ENCODE results near the gene USP8.

DNA sequence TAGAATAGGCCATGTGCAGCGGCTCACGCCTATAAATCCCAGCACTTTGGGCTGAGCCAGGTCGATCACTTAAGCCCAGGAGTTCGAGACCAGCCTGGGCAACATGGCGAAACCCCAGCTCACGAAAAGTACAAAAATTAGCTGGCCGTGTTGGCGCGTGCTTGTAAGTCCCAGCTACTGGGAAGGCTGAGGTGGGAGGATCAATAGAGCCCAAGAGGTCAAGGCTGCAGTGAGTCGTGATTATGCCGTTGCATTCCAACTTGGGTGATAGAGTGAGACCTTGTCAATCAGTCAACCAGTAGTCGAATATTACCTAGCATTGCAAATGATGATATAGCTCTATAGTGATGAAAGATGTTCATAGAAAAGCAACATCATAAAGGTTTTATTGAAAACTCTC, 51.9 kb downstream of the USP8 start:
- TF ChIP-seq, protein P1, sequence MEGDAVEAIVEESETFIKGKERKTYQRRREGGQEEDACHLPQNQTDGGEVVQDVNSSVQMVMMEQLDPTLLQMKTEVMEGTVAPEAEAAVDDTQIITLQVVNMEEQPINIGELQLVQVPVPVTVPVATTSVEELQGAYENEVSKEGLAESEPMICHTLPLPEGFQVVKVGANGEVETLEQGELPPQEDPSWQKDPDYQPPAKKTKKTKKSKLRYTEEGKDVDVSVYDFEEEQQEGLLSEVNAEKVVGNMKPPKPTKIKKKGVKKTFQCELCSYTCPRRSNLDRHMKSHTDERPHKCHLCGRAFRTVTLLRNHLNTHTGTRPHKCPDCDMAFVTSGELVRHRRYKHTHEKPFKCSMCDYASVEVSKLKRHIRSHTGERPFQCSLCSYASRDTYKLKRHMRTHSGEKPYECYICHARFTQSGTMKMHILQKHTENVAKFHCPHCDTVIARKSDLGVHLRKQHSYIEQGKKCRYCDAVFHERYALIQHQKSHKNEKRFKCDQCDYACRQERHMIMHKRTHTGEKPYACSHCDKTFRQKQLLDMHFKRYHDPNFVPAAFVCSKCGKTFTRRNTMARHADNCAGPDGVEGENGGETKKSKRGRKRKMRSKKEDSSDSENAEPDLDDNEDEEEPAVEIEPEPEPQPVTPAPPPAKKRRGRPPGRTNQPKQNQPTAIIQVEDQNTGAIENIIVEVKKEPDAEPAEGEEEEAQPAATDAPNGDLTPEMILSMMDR (IDR thresholded peaks at IDR 0.05) = no peak
- TF ChIP-seq EP300 (IDR thresholded peaks at IDR 0.05) (no peak), POLR2AphosphoS5 (IDR thresholded peaks at IDR 0.05) (no peak), POLR2A (IDR thresholded peaks at IDR 0.05) (no peak)
